Activated CD4-positive, alpha-beta memory T cell treated with anti-CD3 and anti-CD28 coated beads for 36 hours (primary cell): Measurements from ENCODE around the gene ITM2A. TPM values are rescaled to one million over a fixed set of nuclear protein-coding genes. Genes with fewer than 3 reads are reported as not detected.

Source experiments
- CTCF ChIA-PET: fragments of 350-600 bp; sonication (Branson Sonifier 250); formaldehyde crosslinking; loops from one replicate; lab custom pipeline; 2021; ENCODE audit warnings: antibody characterized with exemption, inconsistent platforms; lab: Charles Lee
- POLR2A ChIA-PET: fragments of 350-600 bp; sonication (Branson Sonifier 250); formaldehyde crosslinking; loops from one replicate; lab custom pipeline; 2021; ENCODE audit warnings: antibody characterized with exemption; lab: Charles Lee
- DNase-seq: peaks from one replicate; pipeline ENCODE4 v3.0.0-alpha.2; 2020
- H3K27ac Mint-ChIP-seq: one replicate; pipeline ENCODE4 v1.8.0; 2021; ENCODE audit warnings: mixed read lengths
- H3K27me3 Mint-ChIP-seq: one replicate; pipeline ENCODE4 v1.8.0; 2021; ENCODE audit warnings: mixed read lengths
- H3K36me3 Mint-ChIP-seq: one replicate; pipeline ENCODE4 v1.8.0; 2021; ENCODE audit warnings: mixed read lengths
- H3K4me1 Mint-ChIP-seq: one replicate; pipeline ENCODE4 v1.8.0; 2021; ENCODE audit warnings: low read depth, mixed read lengths
- H3K4me3 Mint-ChIP-seq: one replicate; pipeline ENCODE4 v1.8.0; 2021; ENCODE audit warnings: mild to moderate bottlenecking, mixed read lengths
- H3K9me3 Mint-ChIP-seq: one replicate; pipeline ENCODE4 v1.8.0; 2021; ENCODE audit warnings: mixed read lengths
- intact Hi-C: fragments of 100-400 bp; cut with micrococcal nuclease; formaldehyde crosslinking; loops from one replicate; pipeline ENCODE4 v1.15.1; 2023
- total RNA-seq, 2 experiments: library from RNA; stranded (reverse); gene quantifications; one replicate each; pipeline ENCODE4 v1.2.3, GENCODE V29; 2021

Gene ITM2A
- total RNA-seq, 2 experiments from 2014 or later, result 87.7 to 98.1 TPM

DNA sequence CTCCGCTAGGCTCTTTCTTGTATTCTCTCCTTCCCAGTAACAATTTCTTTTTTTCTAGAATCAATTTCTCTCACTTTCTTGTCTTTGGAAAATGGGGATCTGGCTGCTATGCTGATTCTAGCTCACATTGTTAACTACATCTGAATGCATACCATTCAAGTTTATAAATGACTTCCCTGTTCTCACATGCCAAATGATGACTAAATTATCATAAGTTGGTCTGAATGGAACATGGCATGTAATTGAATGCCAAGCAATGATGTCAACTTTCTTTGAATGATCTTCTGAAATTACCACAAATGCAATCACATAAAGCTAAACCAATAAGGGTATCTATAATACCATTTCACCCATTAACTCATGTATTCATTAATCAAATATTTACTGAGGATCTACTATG lies 2.7 kb upstream of the ITM2A start:
- POLR2A ChIA-PET, result no interaction called here
- H3K27me3 Mint-ChIP-seq, result no peaks in the 10 kb centered on the region
- intact Hi-C loops, result loop anchor here (5.0 kb wide), 4 partner anchors 43 to 288 kb away; no protein-coding TSS in a partner anchor
- DNase-seq, result no peak
- H3K27ac Mint-ChIP-seq, result no peak overlapping the region
- H3K4me1 Mint-ChIP-seq, result peaks cover 24% of the 10 kb centered on the region
- CTCF ChIA-PET, result interaction anchor here (0.7 to 1.7 kb wide), 2 partner anchors 43 to 451 kb away, joined by 3 to 5 read pairs; no protein-coding TSS in a partner anchor
- H3K36me3 Mint-ChIP-seq, result peaks cover 10% of the 10 kb centered on the region
- peaks cover 4% of the 10 kb centered on the region for H3K9me3 Mint-ChIP-seq
- H3K4me3 Mint-ChIP-seq, result no peak overlapping the region

GRCh38 chrX:79368441-79368840 lies 1.3 kb upstream of the ITM2A start:
- intact Hi-C loops, result loop anchor here (5.0 kb wide), 4 partner anchors 41 to 286 kb away; no protein-coding TSS in a partner anchor
- Mint-ChIP-seq H3K4me3 (peak overlapping the region; percentile 95), H3K9me3 (no peaks in the 10 kb centered on the region), H3K27ac (no peak overlapping the region), H3K27me3 (no peaks in the 10 kb centered on the region), H3K4me1 (peaks cover 24% of the 10 kb centered on the region), H3K36me3 (peaks cover 12% of the 10 kb centered on the region)
- CTCF ChIA-PET, result interaction anchor here (3.0 kb wide), 1 partner anchor 44 kb away, joined by 12 read pairs; no protein-coding TSS in a partner anchor
- no peak for DNase-seq
- POLR2A ChIA-PET, result no interaction called here

GRCh38 chrX:79367907-79368306 lies 773 bp upstream of the ITM2A start:
- Mint-ChIP-seq H3K36me3 (peaks cover 14% of the 10 kb centered on the region), H3K27ac (peak overlapping the region; percentile 95), H3K27me3 (no peaks in the 10 kb centered on the region), H3K4me1 (peaks cover 25% of the 10 kb centered on the region), H3K4me3 (peak overlapping the region; percentile 95), H3K9me3 (no peaks in the 10 kb centered on the region)
- DNase-seq, result no peak
- CTCF ChIA-PET, result interaction anchor here (0.7 to 3.0 kb wide), 2 partner anchors 45 to 83 kb away, joined by 3 to 12 read pairs; no protein-coding TSS in a partner anchor
- POLR2A ChIA-PET, result interaction anchor here (2.3 kb wide), 1 partner anchor 220 kb away, joined by 8 read pairs; no protein-coding TSS in a partner anchor
- intact Hi-C loops, result loop anchor here (1.0 to 5.0 kb wide), 8 partner anchors 41 to 423 kb away; partner anchors contain the start of gene P2RY10

GRCh38 chrX:79366556-79366872 lies 620 bp downstream of the ITM2A start:
- peaks cover 26% of the 10 kb centered on the region for H3K4me1 Mint-ChIP-seq
- intact Hi-C loops, result loop anchor here (2.0 to 5.0 kb wide), 7 partner anchors 39 to 422 kb away; partner anchors contain the start of gene P2RY10
- H3K27me3 Mint-ChIP-seq, result no peaks in the 10 kb centered on the region
- H3K9me3 Mint-ChIP-seq, result no peaks in the 10 kb centered on the region
- ChIA-PET POLR2A (interaction anchor here (0.6 to 2.3 kb wide), 7 partner anchors 96 to 416 kb away, joined by 3 to 8 read pairs (median 4); no protein-coding TSS in a partner anchor), CTCF (interaction anchor here (1.0 to 3.0 kb wide), 2 partner anchors 46 to 213 kb away, joined by 3 to 12 read pairs; no protein-coding TSS in a partner anchor)
- H3K36me3 Mint-ChIP-seq, result peaks cover 25% of the 10 kb centered on the region
- peak overlapping the region; percentile 95 for H3K27ac Mint-ChIP-seq
- DNase-seq, result no peak
- H3K4me3 Mint-ChIP-seq, result peak overlapping the region; percentile 95

DNA sequence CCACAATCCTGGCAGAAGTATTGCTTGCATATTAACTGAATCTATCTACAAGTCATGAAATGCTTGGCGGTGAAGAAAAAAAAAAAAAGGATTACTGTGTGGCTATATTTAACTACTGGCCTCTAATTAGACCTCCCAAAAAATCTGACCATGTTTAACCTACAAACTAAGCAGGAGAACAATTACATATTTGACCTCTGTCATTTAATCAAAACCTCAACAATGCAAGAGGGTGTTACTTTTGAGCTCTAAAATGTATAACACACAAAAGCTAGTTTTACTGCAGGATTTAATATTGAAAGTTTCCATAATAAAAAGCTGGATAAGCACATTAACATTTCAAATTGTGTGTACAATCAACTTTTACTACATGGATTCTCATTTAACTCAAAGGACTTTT lies 1.5 kb downstream of the ITM2A start:
- H3K4me1 Mint-ChIP-seq, result peaks cover 30% of the 10 kb centered on the region
- CTCF ChIA-PET, result interaction anchor here (1.0 to 2.1 kb wide), 2 partner anchors 47 to 212 kb away, joined by 3 to 4 read pairs; no protein-coding TSS in a partner anchor

DNA sequence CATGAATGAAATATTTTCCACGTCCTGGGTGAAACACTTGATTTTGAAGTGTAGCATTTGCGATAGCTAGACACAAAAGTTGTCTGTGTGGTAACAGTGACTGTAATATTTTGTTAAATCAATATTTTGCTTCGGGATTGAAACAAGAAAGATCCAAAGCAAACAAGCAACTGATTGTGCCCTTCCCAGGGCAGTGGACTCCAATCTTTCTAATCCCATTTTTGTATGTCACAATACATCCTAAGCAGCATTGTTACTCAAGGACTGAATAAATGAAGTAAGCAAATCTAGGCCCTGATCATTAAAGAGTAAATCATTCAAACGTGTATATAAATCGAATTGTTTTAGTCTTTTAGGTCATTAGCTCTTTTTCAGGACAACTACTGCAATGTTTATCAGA lies 2.8 kb downstream of the ITM2A start:
- peaks cover 37% of the 10 kb centered on the region for H3K36me3 Mint-ChIP-seq
- intact Hi-C loops, result no loop called here

More for the DNA sequence above, 1.5 kb downstream of the ITM2A start:
- peaks cover 34% of the 10 kb centered on the region for H3K36me3 Mint-ChIP-seq
- intact Hi-C loops, result loop anchor here (5.0 kb wide), 4 partner anchors 38 to 283 kb away; no protein-coding TSS in a partner anchor
- H3K27me3 Mint-ChIP-seq, result no peaks in the 10 kb centered on the region
- POLR2A ChIA-PET, result interaction anchor here (1.0 to 2.3 kb wide), 5 partner anchors 46 to 217 kb away, joined by 3 to 8 read pairs (median 5); no protein-coding TSS in a partner anchor
- peak overlapping the region; percentile 95 for H3K27ac Mint-ChIP-seq
- H3K4me3 Mint-ChIP-seq, result peak overlapping the region; percentile 95
- DNase-seq, result no peak
- H3K9me3 Mint-ChIP-seq, result no peaks in the 10 kb centered on the region

GRCh38 chrX:79361192-79361870 lies 5.8 kb downstream of the ITM2A start:
- peak overlapping the region; percentile 65 for H3K4me3 Mint-ChIP-seq
- peaks cover 41% of the 10 kb centered on the region for H3K36me3 Mint-ChIP-seq
- H3K27ac Mint-ChIP-seq, result peak overlapping the region; percentile 90
- POLR2A ChIA-PET, result no interaction called here
- DNase-seq, result no peak
- intact Hi-C loops, result no loop called here
- CTCF ChIA-PET, result no interaction called here
- no peaks in the 10 kb centered on the region for H3K9me3 Mint-ChIP-seq
- peaks cover 28% of the 10 kb centered on the region for H3K4me1 Mint-ChIP-seq
- H3K27me3 Mint-ChIP-seq, result no peaks in the 10 kb centered on the region

More for the DNA sequence above, 2.8 kb downstream of the ITM2A start:
- H3K9me3 Mint-ChIP-seq, result no peaks in the 10 kb centered on the region
- peak overlapping the region; percentile 83 for H3K27ac Mint-ChIP-seq
- POLR2A ChIA-PET, result interaction anchor here (0.8 to 1.3 kb wide), 4 partner anchors 47 to 216 kb away, joined by 3 read pairs; no protein-coding TSS in a partner anchor
- peaks cover 32% of the 10 kb centered on the region for H3K4me1 Mint-ChIP-seq
- no peaks in the 10 kb centered on the region for H3K27me3 Mint-ChIP-seq
- CTCF ChIA-PET, result interaction anchor here (2.1 kb wide), 1 partner anchor 49 kb away, joined by 4 read pairs; no protein-coding TSS in a partner anchor
- H3K4me3 Mint-ChIP-seq, result peak overlapping the region; percentile 72
- DNase-seq, result no peak

DNA sequence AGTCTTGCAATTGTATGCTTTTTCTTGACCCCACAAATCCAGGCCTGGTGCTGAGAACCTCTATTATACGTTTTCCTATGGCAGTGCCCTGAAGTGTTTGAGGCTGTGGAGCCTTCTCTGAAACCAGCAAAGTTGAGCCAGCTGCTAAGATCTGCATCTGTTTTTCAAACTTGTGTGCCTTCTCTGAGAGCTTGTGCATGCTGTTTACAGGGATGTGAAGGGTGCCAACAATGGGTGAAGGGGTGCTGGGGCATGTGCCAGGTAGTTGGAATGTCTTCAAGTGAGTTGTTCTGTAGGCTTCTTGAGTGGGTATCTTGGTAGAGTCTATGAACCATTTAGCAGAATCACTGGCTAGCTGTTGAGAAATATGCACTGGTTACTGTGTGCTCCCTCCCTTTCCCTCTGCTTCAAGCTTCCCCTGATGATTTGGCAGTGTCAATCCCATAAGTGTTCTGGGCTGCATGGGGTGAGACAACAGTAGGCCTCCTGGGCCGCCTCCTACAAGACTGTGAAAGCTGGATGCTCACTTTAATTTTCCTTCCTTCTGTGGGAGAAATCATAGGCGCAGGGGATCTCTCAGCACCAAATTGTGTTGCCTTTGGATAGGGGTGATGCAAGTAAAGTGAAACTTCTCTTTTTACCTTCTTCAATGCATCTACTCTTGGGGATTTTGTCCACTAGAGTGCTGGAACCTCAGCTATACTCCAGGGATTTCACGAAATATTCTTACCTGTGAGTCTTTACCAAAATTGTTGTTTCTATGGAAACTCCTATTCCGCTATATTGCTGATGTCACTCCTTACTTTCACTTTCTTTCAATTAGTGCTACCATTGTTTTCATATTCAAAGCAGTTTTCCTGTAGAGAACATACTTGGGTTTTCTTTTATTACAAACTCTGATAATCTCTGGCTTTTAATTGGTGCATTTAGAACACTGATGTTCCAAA lies 30.0 kb downstream of the ITM2A start:
- ChIA-PET CTCF (no interaction called here), POLR2A (no interaction called here)
- no peaks in the 10 kb centered on the region for H3K36me3 Mint-ChIP-seq
- H3K4me3 Mint-ChIP-seq, result peak overlapping the region; percentile 56
- DNase-seq, result peak; percentile 8
- peaks cover 30% of the 10 kb centered on the region for H3K4me1 Mint-ChIP-seq
- peak overlapping the region; percentile 74 for H3K27ac Mint-ChIP-seq
- intact Hi-C loops, result loop anchor here (2.0 kb wide), 1 partner anchor 66 kb away; no protein-coding TSS in a partner anchor
- H3K9me3 Mint-ChIP-seq, result no peaks in the 10 kb centered on the region
- no peaks in the 10 kb centered on the region for H3K27me3 Mint-ChIP-seq

GRCh38 chrX:79330022-79330421 lies 37.1 kb downstream of the ITM2A start:
- POLR2A ChIA-PET, result no interaction called here
- H3K4me1 Mint-ChIP-seq, result peaks cover 19% of the 10 kb centered on the region
- H3K27ac Mint-ChIP-seq, result no peak overlapping the region
- intact Hi-C loops, result no loop called here
- no peak overlapping the region for H3K4me3 Mint-ChIP-seq
- H3K9me3 Mint-ChIP-seq, result no peaks in the 10 kb centered on the region
- H3K36me3 Mint-ChIP-seq, result no peaks in the 10 kb centered on the region
- no peaks in the 10 kb centered on the region for H3K27me3 Mint-ChIP-seq
- DNase-seq, result no peak
- CTCF ChIA-PET, result no interaction called here

GRCh38 chrX:79325263-79325958 lies 41.7 kb downstream of the ITM2A start:
- no peaks in the 10 kb centered on the region for H3K27me3 Mint-ChIP-seq
- intact Hi-C loops, result loop anchor here (5.0 kb wide), 1 partner anchor 42 kb away; the partner anchor contains the start of gene ITM2A
- CTCF ChIA-PET, result no interaction called here
- peak; percentile 49 for DNase-seq
- H3K4me1 Mint-ChIP-seq, result peaks cover 15% of the 10 kb centered on the region
- H3K4me3 Mint-ChIP-seq, result peak overlapping the region; percentile 77
- POLR2A ChIA-PET, result no interaction called here
- peak overlapping the region; percentile 79 for H3K27ac Mint-ChIP-seq
- H3K36me3 Mint-ChIP-seq, result no peaks in the 10 kb centered on the region
- H3K9me3 Mint-ChIP-seq, result no peaks in the 10 kb centered on the region
